IPS-18a (cell line): ENCODE data around the gene HSPB3.
"Not testable (repeated sequence)": the region's sequence is repeated elsewhere in the genome, so short reads cannot be mapped to it uniquely, and the experiment has no call there.

ENCODE experiments used
- H3K27ac ChIP-seq: one replicate; pipeline ENCODE4 v1.5.1; 2013; ENCODE audit warnings: low read length
- H3K27me3 ChIP-seq: one replicate; pipeline ENCODE4 v1.6.1; 2013; ENCODE audit warnings: mild to moderate bottlenecking, low read length; ENCODE audit not compliant: control insufficient read depth, insufficient read depth
- H3K36me3 ChIP-seq: one replicate; pipeline ENCODE4 v1.6.1; 2013; ENCODE audit warnings: low read depth, low read length; ENCODE audit not compliant: control insufficient read depth
- H3K4me1 ChIP-seq: one replicate; pipeline ENCODE4 v1.6.1; 2013; ENCODE audit warnings: low read depth, low read length; ENCODE audit not compliant: control insufficient read depth
- H3K4me3 ChIP-seq: one replicate; pipeline ENCODE4 v1.5.1; 2013; ENCODE audit warnings: low read length
- H3K9ac ChIP-seq: one replicate; pipeline ENCODE4 v1.6.1; 2013; ENCODE audit warnings: mild to moderate bottlenecking, low read length, moderate library complexity
- H3K9me3 ChIP-seq: one replicate; pipeline ENCODE4 v1.6.1; 2013; ENCODE audit warnings: low read depth, low read length; ENCODE audit not compliant: control insufficient read depth

Gene HSPB3

GRCh38 chr5:54455413-54456157, at the start of gene HSPB3:
TSS of gene HSPB3 (plus strand) at chr5:54455699. CDS start at chr5:54455790, 91 bp downstream.
- Histone ChIP-seq H3K4me3 (no peak within 1 kb of the TSS), H3K9ac (no peak within 1 kb of the TSS)

GRCh38 chr5:54411176-54411575, 44.3 kb upstream of the HSPB3 start:
- Histone ChIP-seq H3K4me3 (no peak overlapping the region), H3K27me3 (no peaks in the 10 kb centered on the region), H3K9ac (no peak overlapping the region), H3K4me1 (peaks cover 6% of the 10 kb centered on the region), H3K9me3 (no peaks in the 10 kb centered on the region), H3K36me3 (no peaks in the 10 kb centered on the region), H3K27ac (no peak overlapping the region)

More at GRCh38 chr5:54455413-54456157, at the start of gene HSPB3:
- Histone ChIP-seq H3K27ac (no peak within 1 kb of the TSS), H3K9me3 (no peaks in the 10 kb centered on the region), H3K27me3 (no peaks in the 10 kb centered on the region), H3K4me1 (peaks cover 8% of the 10 kb centered on the region), H3K36me3 (no peaks in the 10 kb centered on the region)

GRCh38 chr5:54412913-54413312, 42.6 kb upstream of the HSPB3 start:
- H3K27ac ChIP-seq = no peak overlapping the region
- H3K9me3 ChIP-seq = no peaks in the 10 kb centered on the region
- H3K27me3 ChIP-seq = no peaks in the 10 kb centered on the region
- H3K4me3 ChIP-seq = no peak overlapping the region
- no peak overlapping the region for H3K9ac ChIP-seq
- H3K4me1 ChIP-seq = peaks cover 6% of the 10 kb centered on the region
- H3K36me3 ChIP-seq = no peaks in the 10 kb centered on the region

DNA sequence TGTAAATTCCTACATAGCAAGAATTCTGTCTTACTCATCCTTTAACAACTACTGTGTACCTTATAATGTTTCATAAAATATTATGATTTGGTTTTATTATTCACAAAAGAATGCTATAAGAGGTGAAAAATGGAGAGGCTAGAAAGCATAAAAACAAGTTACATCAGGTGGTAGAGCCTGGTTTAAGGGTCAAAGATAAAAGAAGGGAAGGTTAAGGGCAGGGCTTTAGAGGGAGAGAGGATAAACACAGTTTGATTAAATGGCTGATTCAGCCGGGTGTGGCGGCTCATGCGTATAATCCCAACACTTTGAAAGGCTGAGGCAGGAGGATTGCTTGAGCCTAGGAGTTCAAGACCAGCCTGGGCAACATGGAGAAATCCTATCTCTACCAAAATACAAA, 40.4 kb upstream of the HSPB3 start:
- no peak overlapping the region for H3K27ac ChIP-seq
- no peaks in the 10 kb centered on the region for H3K9me3 ChIP-seq
- no peaks in the 10 kb centered on the region for H3K27me3 ChIP-seq
- H3K36me3 ChIP-seq = no peaks in the 10 kb centered on the region
- no peak overlapping the region for H3K9ac ChIP-seq
- no peak overlapping the region for H3K4me3 ChIP-seq
- H3K4me1 ChIP-seq = peaks cover 6% of the 10 kb centered on the region

- H3K27me3 ChIP-seq = no peaks in the 10 kb centered on the region
- H3K4me1 ChIP-seq = peaks cover 6% of the 10 kb centered on the region
- H3K4me3 ChIP-seq = no peak overlapping the region
- H3K36me3 ChIP-seq = no peaks in the 10 kb centered on the region
- H3K9me3 ChIP-seq = no peaks in the 10 kb centered on the region
- H3K9ac ChIP-seq = no peak overlapping the region
- no peak overlapping the region for H3K27ac ChIP-seq
Observed at GRCh38 chr5:54415896-54416601, 39.5 kb upstream of the HSPB3 start.

GRCh38 chr5:54419573-54420423, 35.7 kb upstream of the HSPB3 start:
- not testable (repeated sequence) for H3K4me3 ChIP-seq, H3K36me3 ChIP-seq, H3K27me3 ChIP-seq, H3K4me1 ChIP-seq, H3K9me3 ChIP-seq, H3K27ac ChIP-seq, H3K9ac ChIP-seq

DNA sequence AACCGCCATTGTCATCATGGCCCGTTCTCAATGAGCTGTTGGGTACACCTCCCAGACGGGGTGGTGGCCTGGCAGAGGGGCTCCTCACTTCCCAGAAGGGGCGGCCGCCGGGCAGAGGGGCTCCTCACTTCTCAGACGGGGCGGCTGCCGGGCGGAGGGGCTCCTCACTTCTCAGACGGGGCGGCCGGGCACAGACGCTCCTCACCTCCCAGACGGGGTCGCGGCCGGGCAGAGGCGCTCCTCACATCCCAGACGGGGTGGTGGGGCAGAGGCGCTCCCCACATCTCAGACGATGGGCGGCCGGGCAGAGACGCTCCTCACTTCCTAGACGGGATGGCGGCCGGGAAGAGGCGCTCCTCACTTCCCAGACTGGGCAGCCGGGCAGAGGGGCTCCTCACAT, 35.0 kb upstream of the HSPB3 start:
- H3K36me3 ChIP-seq, H3K9ac ChIP-seq, H3K27me3 ChIP-seq, H3K4me1 ChIP-seq, H3K4me3 ChIP-seq, H3K9me3 ChIP-seq, H3K27ac ChIP-seq: not testable (repeated sequence)

- Histone ChIP-seq H3K9ac (no peak overlapping the region), H3K9me3 (no peaks in the 10 kb centered on the region), H3K36me3 (no peaks in the 10 kb centered on the region), H3K27ac (no peak overlapping the region), H3K4me3 (no peak overlapping the region), H3K4me1 (no peaks in the 10 kb centered on the region), H3K27me3 (no peaks in the 10 kb centered on the region)
Observed at GRCh38 chr5:54421976-54422375, 33.5 kb upstream of the HSPB3 start.

- Histone ChIP-seq H3K4me1 (no peaks in the 10 kb centered on the region), H3K4me3 (no peak overlapping the region), H3K27ac (no peak overlapping the region), H3K9ac (no peak overlapping the region), H3K9me3 (no peaks in the 10 kb centered on the region), H3K36me3 (no peaks in the 10 kb centered on the region), H3K27me3 (no peaks in the 10 kb centered on the region)
Observed at GRCh38 chr5:54425258-54425657, 30.2 kb upstream of the HSPB3 start.

- Histone ChIP-seq H3K36me3 (no peaks in the 10 kb centered on the region), H3K4me3 (no peak overlapping the region), H3K27ac (no peak overlapping the region), H3K9ac (no peak overlapping the region), H3K9me3 (no peaks in the 10 kb centered on the region), H3K4me1 (no peaks in the 10 kb centered on the region), H3K27me3 (no peaks in the 10 kb centered on the region)
Observed at GRCh38 chr5:54426209-54426608, 29.3 kb upstream of the HSPB3 start.

DNA sequence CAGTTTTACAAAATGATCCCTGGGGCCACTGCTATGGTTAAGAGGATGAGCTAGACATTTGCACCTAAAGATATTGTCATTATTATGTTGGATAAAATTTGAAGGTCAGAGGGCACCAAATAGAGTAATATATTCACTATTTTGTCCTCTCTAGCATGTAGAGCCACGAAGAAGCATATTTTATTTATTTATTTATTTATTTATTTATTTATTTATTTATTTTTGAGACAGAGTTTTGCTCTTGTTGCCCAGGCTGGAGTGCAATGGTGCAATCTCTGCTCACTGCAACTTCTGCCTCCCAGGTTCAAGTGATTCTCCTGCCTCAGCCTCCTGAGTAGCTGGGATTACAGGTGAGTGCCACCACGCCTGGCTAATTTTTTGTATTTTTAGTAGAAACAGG, 20.8 kb upstream of the HSPB3 start:
- H3K9ac ChIP-seq, H3K36me3 ChIP-seq, H3K4me3 ChIP-seq, H3K9me3 ChIP-seq, H3K27ac ChIP-seq, H3K27me3 ChIP-seq, H3K4me1 ChIP-seq: not testable (repeated sequence)
